ENCODE data around the gene PCBP3.
A peak's percentile ranks its signal among the peaks of the same experiment; 100 is the strongest.

PCBP3 gene

DNA sequence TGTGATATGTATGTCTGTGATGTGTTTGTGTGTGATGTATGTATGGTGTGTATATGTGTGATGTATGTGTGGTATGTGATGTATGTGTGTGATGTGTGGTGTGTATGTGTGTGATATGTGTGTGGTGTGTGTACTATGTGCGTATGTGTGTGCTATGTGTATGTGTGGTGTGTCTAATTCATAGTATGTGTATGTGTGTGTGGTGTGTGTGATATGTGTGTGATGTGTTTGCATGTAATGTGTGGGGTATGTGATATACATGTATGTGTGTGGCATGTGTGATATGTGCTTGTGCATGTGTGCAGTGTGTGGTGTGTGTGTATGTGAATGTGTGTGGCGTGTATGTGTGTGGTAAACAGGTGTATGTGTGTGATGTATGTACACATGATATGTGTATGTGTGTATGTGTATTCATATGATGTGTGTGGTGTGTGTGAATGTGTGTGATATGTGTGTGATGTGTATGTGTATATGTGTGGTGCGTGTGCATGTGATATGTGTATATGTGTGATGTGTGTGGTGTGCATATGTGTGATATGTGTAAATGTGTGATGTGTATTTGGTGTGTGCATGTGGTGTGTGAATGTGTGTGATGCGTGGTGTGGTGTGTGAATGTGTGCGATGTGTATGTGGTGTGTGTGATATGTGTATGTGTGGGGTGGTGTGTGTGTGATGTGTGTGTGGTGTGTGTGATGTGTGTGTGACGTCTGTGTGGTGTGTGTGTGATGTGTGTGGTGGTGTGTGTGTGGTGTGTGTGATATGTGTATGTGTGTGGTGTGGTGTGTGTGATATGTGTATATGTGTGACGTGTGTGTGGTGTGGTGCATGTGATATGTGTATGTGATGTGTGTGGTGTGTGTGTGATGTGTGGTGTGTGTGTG, 8.0 kb upstream of the PCBP3 start:
- H3K9me2 ChIP-seq (replicated peaks; ENCODE audit: insufficient read depth, low read length): no peaks in the 10 kb centered on the region
- no peak overlapping the region for H2AFZ ChIP-seq (ENCODE audit: low read depth, low read length, severe bottlenecking)
- H3K27me3 ChIP-seq (ENCODE audit: low read length): no peaks in the 10 kb centered on the region
- TF ChIP-seq EZH2phosphoT487 (conservative IDR thresholded peaks at IDR 0.05; ENCODE audit: low read length): no peak
- TF ChIP-seq, protein P1, sequence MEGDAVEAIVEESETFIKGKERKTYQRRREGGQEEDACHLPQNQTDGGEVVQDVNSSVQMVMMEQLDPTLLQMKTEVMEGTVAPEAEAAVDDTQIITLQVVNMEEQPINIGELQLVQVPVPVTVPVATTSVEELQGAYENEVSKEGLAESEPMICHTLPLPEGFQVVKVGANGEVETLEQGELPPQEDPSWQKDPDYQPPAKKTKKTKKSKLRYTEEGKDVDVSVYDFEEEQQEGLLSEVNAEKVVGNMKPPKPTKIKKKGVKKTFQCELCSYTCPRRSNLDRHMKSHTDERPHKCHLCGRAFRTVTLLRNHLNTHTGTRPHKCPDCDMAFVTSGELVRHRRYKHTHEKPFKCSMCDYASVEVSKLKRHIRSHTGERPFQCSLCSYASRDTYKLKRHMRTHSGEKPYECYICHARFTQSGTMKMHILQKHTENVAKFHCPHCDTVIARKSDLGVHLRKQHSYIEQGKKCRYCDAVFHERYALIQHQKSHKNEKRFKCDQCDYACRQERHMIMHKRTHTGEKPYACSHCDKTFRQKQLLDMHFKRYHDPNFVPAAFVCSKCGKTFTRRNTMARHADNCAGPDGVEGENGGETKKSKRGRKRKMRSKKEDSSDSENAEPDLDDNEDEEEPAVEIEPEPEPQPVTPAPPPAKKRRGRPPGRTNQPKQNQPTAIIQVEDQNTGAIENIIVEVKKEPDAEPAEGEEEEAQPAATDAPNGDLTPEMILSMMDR (IDR thresholded peaks at IDR 0.05; ENCODE audit: insufficient read depth, low read length, poor library complexity, severe bottlenecking): no peak
- H3K9me3 ChIP-seq (ENCODE audit: insufficient read depth, low read length): no peaks in the 10 kb centered on the region
- H3F3A ChIP-seq (ENCODE audit: insufficient read depth): peaks cover 17% of the 10 kb centered on the region
- H3K4me3 ChIP-seq (ENCODE audit: insufficient read depth, low read length, poor library complexity, severe bottlenecking): no peak overlapping the region
- no peak overlapping the region for H3K9ac ChIP-seq (ENCODE audit: low read length)
- H3K4me2 ChIP-seq (ENCODE audit: low read depth, low read length, poor library complexity, severe bottlenecking): peak overlapping the region; percentile 36
- no peaks in the 10 kb centered on the region for H3K36me3 ChIP-seq (ENCODE audit: low read length)
- H3K27ac ChIP-seq (ENCODE audit: low read depth, low read length): 0 out of 2 replicates have a peak overlapping the region, but pooled peaks have one; percentile 28
- no peaks in the 10 kb centered on the region for H3K79me2 ChIP-seq (ENCODE audit: insufficient read depth, low read length)
- H4K20me1 ChIP-seq (ENCODE audit: low read depth, low read length): no peaks in the 10 kb centered on the region

DNA sequence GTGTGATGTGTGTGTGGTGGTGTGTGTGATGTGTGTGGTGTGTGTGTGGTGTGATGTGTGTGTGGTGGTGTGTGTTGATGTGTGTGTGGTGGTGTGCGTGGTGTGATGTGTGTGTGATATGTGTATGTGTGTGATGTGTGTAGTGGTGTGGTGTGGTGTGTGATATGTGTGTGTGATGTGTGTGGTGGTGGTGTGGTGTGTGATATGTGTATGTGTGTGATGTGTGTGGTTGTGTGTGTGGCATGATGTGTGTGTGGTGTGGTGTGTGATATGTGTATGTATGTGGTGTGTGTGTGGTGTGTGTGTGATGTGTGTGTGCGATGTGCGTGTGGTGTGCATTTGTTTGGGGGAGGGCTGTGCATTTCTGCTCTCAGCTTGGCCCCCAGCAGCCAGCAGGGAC, 7.1 kb upstream of the PCBP3 start:
- no peak overlapping the region for H2AFZ ChIP-seq (ENCODE audit: low read depth, low read length, severe bottlenecking)
- TF ChIP-seq EZH2phosphoT487 (conservative IDR thresholded peaks at IDR 0.05; ENCODE audit: low read length): no peak
- TF ChIP-seq, protein P1 (IDR thresholded peaks at IDR 0.05; ENCODE audit: insufficient read depth, low read length, poor library complexity, severe bottlenecking): no peak
- H3K27ac ChIP-seq (ENCODE audit: low read depth, low read length): no peak overlapping the region
- H3K79me2 ChIP-seq (ENCODE audit: insufficient read depth, low read length): no peaks in the 10 kb centered on the region
- H3F3A ChIP-seq (ENCODE audit: insufficient read depth): peaks cover 22% of the 10 kb centered on the region
- H3K36me3 ChIP-seq (ENCODE audit: low read length): no peaks in the 10 kb centered on the region
- no peak overlapping the region for H3K9ac ChIP-seq (ENCODE audit: low read length)
- no peaks in the 10 kb centered on the region for H4K20me1 ChIP-seq (ENCODE audit: low read depth, low read length)
- no peaks in the 10 kb centered on the region for H3K9me2 ChIP-seq (replicated peaks; ENCODE audit: insufficient read depth, low read length)
- no peak overlapping the region for H3K4me2 ChIP-seq (ENCODE audit: low read depth, low read length, poor library complexity, severe bottlenecking)
- H3K27me3 ChIP-seq (ENCODE audit: low read length): no peaks in the 10 kb centered on the region
- H3K9me3 ChIP-seq (ENCODE audit: insufficient read depth, low read length): no peaks in the 10 kb centered on the region
- no peak overlapping the region for H3K4me3 ChIP-seq (ENCODE audit: insufficient read depth, low read length, poor library complexity, severe bottlenecking)

DNA sequence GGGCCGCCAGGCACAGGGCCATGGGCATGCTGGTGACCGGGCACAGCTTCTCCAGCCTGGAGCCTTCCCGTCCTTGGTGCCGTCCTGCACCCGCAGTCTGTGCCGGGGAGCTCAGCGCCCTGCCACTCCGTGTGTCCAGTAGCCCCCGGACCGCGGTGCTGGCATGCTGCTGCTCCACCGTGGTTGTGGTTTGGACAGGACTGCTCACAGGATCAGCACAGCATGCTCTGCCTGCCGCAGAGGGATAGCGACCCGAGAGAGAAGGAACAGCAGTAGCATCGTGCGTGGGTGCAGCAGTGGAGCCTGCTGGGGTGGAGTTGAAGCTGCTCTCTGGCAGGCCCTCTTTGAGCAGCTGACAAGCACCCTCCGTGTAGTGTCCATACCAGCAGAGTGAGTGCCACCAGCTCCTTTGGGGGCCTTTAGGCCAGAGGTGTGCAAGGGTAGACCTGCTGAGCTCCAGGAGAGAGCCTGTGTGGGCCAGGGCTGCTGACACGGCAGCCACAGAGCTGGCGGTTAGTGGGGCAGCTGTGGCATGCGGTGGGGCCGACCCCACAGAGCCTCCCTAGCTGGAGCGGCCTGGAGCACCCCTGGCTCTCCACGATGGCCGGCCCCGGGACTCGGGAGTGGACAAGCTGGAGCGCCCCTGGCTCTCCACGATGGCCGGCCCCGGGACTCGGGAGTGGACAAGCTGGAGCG, 6.4 kb upstream of the PCBP3 start:
- Histone ChIP-seq H3K36me3 (ENCODE audit: low read length) (no peaks in the 10 kb centered on the region), H3K9me3 (ENCODE audit: insufficient read depth, low read length) (no peaks in the 10 kb centered on the region), H2AFZ (ENCODE audit: low read depth, low read length, severe bottlenecking) (no peak overlapping the region), H3K27me3 (ENCODE audit: low read length) (no peaks in the 10 kb centered on the region), H3F3A (ENCODE audit: insufficient read depth) (peaks cover 22% of the 10 kb centered on the region), H3K27ac (ENCODE audit: low read depth, low read length) (peak overlapping the region; percentile 14; the same call in 1 of the 2 replicates), H3K4me2 (ENCODE audit: low read depth, low read length, poor library complexity, severe bottlenecking) (no peak overlapping the region), H3K79me2 (ENCODE audit: insufficient read depth, low read length) (no peaks in the 10 kb centered on the region), H3K9me2 (replicated peaks; ENCODE audit: insufficient read depth, low read length) (no peaks in the 10 kb centered on the region), H4K20me1 (ENCODE audit: low read depth, low read length) (no peaks in the 10 kb centered on the region), H3K9ac (ENCODE audit: low read length) (no peak overlapping the region), H3K4me3 (ENCODE audit: insufficient read depth, low read length, poor library complexity, severe bottlenecking) (no peak overlapping the region)
- TF ChIP-seq, protein P1 (IDR thresholded peaks at IDR 0.05; ENCODE audit: insufficient read depth, low read length, poor library complexity, severe bottlenecking): no peak
- TF ChIP-seq EZH2phosphoT487 (conservative IDR thresholded peaks at IDR 0.05; ENCODE audit: low read length): no peak

Data from SU-DHL-6 (cell line).